H1 (cell line): Measurements from ENCODE around the gene PIP5K1C. TPM values are rescaled to one million over a fixed set of nuclear protein-coding genes. Genes with fewer than 3 reads are reported as not detected.

Experiments used
- CTCF ChIA-PET: fragments of 300-600 bp; sonication (Branson Sonifier 250); formaldehyde crosslinking; loops from one replicate; lab custom pipeline; 2021; ENCODE audit not compliant: partially characterized antibody; lab: Charles Lee
- POLR2A ChIA-PET: fragments of 300-600 bp; sonication (Branson Sonifier 250); formaldehyde crosslinking; loops from one replicate; lab custom pipeline; 2021; ENCODE audit warnings: inconsistent platforms; ENCODE audit not compliant: partially characterized antibody; lab: Charles Lee
- DNase-seq, 2 experiments: peaks; one replicate each; pipeline versions ENCODE4 v3.0.0 to v3.0.0-alpha.2; 2010 to 2022; ENCODE audit warnings: low spot score in 2 of 2, low read depth in 1 of 2, mixed read lengths in 1 of 2
- FAIRE-seq: peaks from 2 replicates; lab custom pipeline; 2011; peaks lifted over from hg19 to GRCh38; lab: Jason Lieb, UNC
- H2AFZ ChIP-seq: 2 replicates; pipeline ENCODE4 v1.8.1; 2012; ENCODE audit warnings: low read length, inconsistent platforms
- H2AK5ac ChIP-seq: 2 replicates; pipeline ENCODE4 v1.6.1; 2013; ENCODE audit warnings: low read depth, low read length
- H2BK120ac ChIP-seq: replicated peaks from 2 replicates; pipeline ENCODE3; 2013; ENCODE audit warnings: low read depth, low read length, inconsistent platforms
- H2BK12ac ChIP-seq: 2 replicates; pipeline ENCODE4 v1.6.1; 2013; ENCODE audit warnings: low read depth, low read length
- H2BK15ac ChIP-seq: 2 replicates; pipeline ENCODE4 v1.6.1; 2013; ENCODE audit warnings: low read length
- H2BK20ac ChIP-seq: 2 replicates; pipeline ENCODE4 v1.6.1; 2013; ENCODE audit warnings: low read length
- H2BK5ac ChIP-seq: 2 replicates; pipeline ENCODE4 v1.6.1; 2013; ENCODE audit warnings: low read depth, low read length
- H3K14ac ChIP-seq: 2 replicates; pipeline ENCODE4 v1.6.1; 2013; ENCODE audit warnings: inconsistent platforms; ENCODE audit not compliant: insufficient read length
- H3K18ac ChIP-seq: 2 replicates; pipeline ENCODE4 v1.6.1; 2013; ENCODE audit warnings: low read length; ENCODE audit errors: extremely low read depth
- H3K23ac ChIP-seq: 2 replicates; pipeline ENCODE4 v1.6.1; 2013; ENCODE audit warnings: inconsistent platforms; ENCODE audit not compliant: insufficient read length
- H3K23me2 ChIP-seq: 2 replicates; pipeline ENCODE4 v1.6.1; 2013; ENCODE audit warnings: low read depth, low read length
- H3K27ac ChIP-seq: 2 replicates; pipeline ENCODE4 v1.6.1; 2011; ENCODE audit warnings: low read depth, low read length, inconsistent platforms
- H3K27me3 ChIP-seq, 4 experiments: replicated peaks in 1 of 4; 1 replicate in 1 of 4; 2 replicates in 3 of 4; pipeline versions ENCODE4 v1.6.1 to v1.8.1; 2011 to 2013; ENCODE audit warnings: low read length in 3 of 4, mild to moderate bottlenecking in 3 of 4, inconsistent platforms in 2 of 4, mixed read lengths in 2 of 4, moderate library complexity in 1 of 4; ENCODE audit not compliant: control insufficient read depth in 3 of 4, insufficient read depth in 3 of 4; ENCODE audit errors: extremely low read depth in 1 of 4
- H3K36me3 ChIP-seq, 4 experiments: 2 replicates each; pipeline versions ENCODE4 v1.6.1 to v1.8.1; 2011 to 2013; ENCODE audit warnings: mild to moderate bottlenecking in 4 of 4, low read length in 3 of 4, moderate library complexity in 2 of 4, control low read depth in 1 of 4, inconsistent platforms in 1 of 4; ENCODE audit not compliant: insufficient read depth in 4 of 4, control insufficient read depth in 2 of 4
- H3K4ac ChIP-seq: replicated peaks from 2 replicates; pipeline ENCODE3; 2013; ENCODE audit warnings: low read length, low read depth, mixed read lengths, inconsistent platforms; ENCODE audit not compliant: insufficient read length
- H3K4me1 ChIP-seq, 4 experiments: replicated peaks in 1 of 4; 1 replicate in 1 of 4; 2 replicates in 3 of 4; pipeline versions ENCODE4 v1.6.1 to v1.8.1; 2011 to 2013; ENCODE audit warnings: low read length in 3 of 4, inconsistent platforms in 2 of 4, mixed read lengths in 1 of 4; ENCODE audit not compliant: insufficient read depth in 4 of 4, control insufficient read depth in 3 of 4
- H3K4me2 ChIP-seq, 2 experiments: 2 replicates each; pipeline versions ENCODE4 v1.6.1 to v1.8.1; 2011 to 2013; ENCODE audit warnings: low read depth in 2 of 2, low read length in 2 of 2, control low read depth in 1 of 2, inconsistent platforms in 1 of 2, mild to moderate bottlenecking in 1 of 2; ENCODE audit not compliant: insufficient read depth in 1 of 2
- H3K4me3 ChIP-seq, 4 experiments: fragments of 200-600, 300-600 bp in 1 of 4; sonication (generic), shearing (Covaris generic), sonication (Bioruptor Twin) in 1 of 4; 2 replicates each; pipeline versions ENCODE4 v1.5.1 to v1.8.1; 2011 to 2016; ENCODE audit warnings: low read length in 4 of 4, low read depth in 3 of 4, control low read depth in 2 of 4, inconsistent platforms in 2 of 4, mild to moderate bottlenecking in 2 of 4, mixed read lengths in 1 of 4, moderate library complexity in 1 of 4; ENCODE audit not compliant: insufficient read depth in 2 of 4; ENCODE audit errors: extremely low read depth in 1 of 4
- H3K56ac ChIP-seq: replicated peaks from 2 replicates; pipeline ENCODE3; 2013; ENCODE audit warnings: low read depth, mild to moderate bottlenecking, mixed read lengths, low read length, inconsistent platforms; ENCODE audit not compliant: insufficient read length
- H3K79me1 ChIP-seq: 2 replicates; pipeline ENCODE4 v1.6.1; 2013; ENCODE audit warnings: low read depth, low read length, control low read depth
- H3K79me2 ChIP-seq, 2 experiments: 2 replicates each; pipeline versions ENCODE4 v1.6.1 to v1.8.1; 2012 to 2013; ENCODE audit warnings: low read length in 2 of 2, mild to moderate bottlenecking in 2 of 2, inconsistent platforms in 1 of 2; ENCODE audit not compliant: insufficient read depth in 2 of 2, control insufficient read depth in 1 of 2
- H3K9ac ChIP-seq, 4 experiments: replicated peaks in 1 of 4; 1 replicate in 1 of 4; 2 replicates in 3 of 4; pipeline versions ENCODE4 v1.6.1 to v1.8.1; 2011 to 2013; ENCODE audit warnings: low read depth in 3 of 4, low read length in 3 of 4, control low read depth in 2 of 4, mild to moderate bottlenecking in 2 of 4, moderate library complexity in 2 of 4, inconsistent platforms in 1 of 4; ENCODE audit errors: extremely low read depth in 1 of 4
- H3K9me3 ChIP-seq, 2 experiments: 2 replicates each; pipeline versions ENCODE4 v1.6.1 to v1.8.1; 2012 to 2013; ENCODE audit warnings: mild to moderate bottlenecking in 2 of 2, moderate library complexity in 2 of 2, control low read depth in 1 of 2, inconsistent platforms in 1 of 2, low read depth in 1 of 2, low read length in 1 of 2, mixed read lengths in 1 of 2; ENCODE audit not compliant: insufficient read depth in 2 of 2
- H4K20me1 ChIP-seq, 2 experiments: replicated peaks in 1 of 2; 2 replicates each; pipeline versions ENCODE3 to v1.8.1; 2011 to 2013; ENCODE audit warnings: inconsistent platforms in 2 of 2, low read length in 2 of 2, mild to moderate bottlenecking in 1 of 2; ENCODE audit not compliant: insufficient read depth in 2 of 2, control insufficient read depth in 1 of 2
- H4K5ac ChIP-seq: 2 replicates; pipeline ENCODE4 v1.6.1; 2013; ENCODE audit warnings: low read length, low read depth, mixed read lengths, inconsistent platforms; ENCODE audit not compliant: insufficient read length
- H4K8ac ChIP-seq: 2 replicates; pipeline ENCODE4 v1.8.0; 2013; ENCODE audit warnings: mild to moderate bottlenecking, moderate library complexity, low read length, inconsistent platforms; ENCODE audit not compliant: insufficient read depth; ENCODE audit errors: extremely low read depth
- H4K91ac ChIP-seq: replicated peaks from 2 replicates; pipeline ENCODE3; 2013; ENCODE audit warnings: low read length, mixed read lengths, inconsistent platforms; ENCODE audit not compliant: insufficient read length
- ATF2 ChIP-seq: IDR thresholded peaks from 2 replicates; pipeline ENCODE4 v1.6.1; 2012; ENCODE audit warnings: low read length, inconsistent platforms
- WGBS, 2 experiments: shearing (Covaris generic) in 1 of 2; methylation state at CpG; one replicate each; pipeline versions ENCODE4 v1.1.6 to v1.1.7; 2013 to 2015; ENCODE audit warnings: low lambda C conversion rate in 2 of 2, mixed read lengths in 2 of 2, inconsistent platforms in 1 of 2, low coverage in 1 of 2, missing lambda C conversion rate in 1 of 2; ENCODE audit not compliant: insufficient replicate concordance in 2 of 2, insufficient coverage in 1 of 2, insufficient read length in 1 of 2; ENCODE audit errors: extremely low coverage in 1 of 2, missing lambda C conversion rate in 1 of 2; 5-methylcytosine and 5-hydroxymethylcytosine counted together
- polyA plus RNA-seq, 7 experiments: library from polyadenylated mRNA; depleted of rRNA in 3 of 7; stranded (reverse) in 5 of 7; unstranded in 2 of 7; fragments of >200 nt in 5 of 7; fragments of 200-250 nt in 2 of 7; gene quantifications; 1 replicate in 5 of 7; 2 replicates in 1 of 7; 4 replicates in 1 of 7; pipeline versions ENCODE4 v1.2.1 to v1.2.3, GENCODE V29; 2011 to 2013; ENCODE audit warnings: missing spikeins in 2 of 7, mixed read lengths in 2 of 7
- total RNA-seq: library from RNA; stranded (reverse); fragmentation: NEBNext Ultra II Directional; extraction: Animal tissue kit (Norgen Biotek cat#: 25700); gene quantifications from 2 replicates; pipeline ENCODE4 v1.2.1, GENCODE V29; 2021

The PIP5K1C gene
- total and polyA plus RNA-seq, 2 of the 8 experiments (the other 6 are each of a cell fraction or from before 2014, with no cell fraction given) = 10.6 to 32.9 TPM

GRCh38 chr19:3693025-3693925, 7.0 kb downstream of the PIP5K1C start:
- Histone ChIP-seq H3K36me3 (no peaks in the 10 kb centered on the region), H2AK5ac (no peak overlapping the region), H3K4me2 (no peak overlapping the region), H4K8ac (no peak overlapping the region), H3K27ac (no peak overlapping the region), H2AFZ (no peak overlapping the region), H2BK12ac (no peak overlapping the region), H3K4ac (no peak overlapping the region), H4K20me1 (peaks cover 12 to 42% of the 10 kb centered on the region in 2 experiments), H4K91ac (no peak overlapping the region), H3K14ac (no peak overlapping the region), H3K23me2 (no peaks in the 10 kb centered on the region), H3K18ac (no peak overlapping the region), H2BK5ac (no peak overlapping the region), H2BK120ac (no peak overlapping the region), H3K79me1 (peaks cover 24% of the 10 kb centered on the region), H3K79me2 (peaks cover 0 to 59% of the 10 kb centered on the region in 2 experiments; a peak in 3 of 4 replicates), H4K5ac (no peak overlapping the region), H3K9ac (no peak overlapping the region), H2BK20ac (no peak overlapping the region), H3K23ac (no peak overlapping the region), H3K56ac (no peak overlapping the region), H3K27me3 (no peaks in the 10 kb centered on the region), H3K9me3 (no peaks in the 10 kb centered on the region), H3K4me1 (peaks cover 0 to 4% (median 2%) of the 10 kb centered on the region in 4 experiments; a peak in 5 of 7 replicates), H3K4me3 (no peak overlapping the region), H2BK15ac (no peak overlapping the region)
- no peak for TF ChIP-seq ATF2
- DNase-seq (no peak), FAIRE-seq (no peak)
- WGBS, 2 experiments = 92% methylated on average over 30 of the region's 34 CpGs; no CpG with 5 or more reads in 1 of the 2 experiments
- ChIA-PET POLR2A (interaction anchor here (1.5 to 2.3 kb wide), 2 partner anchors 10 to 11 kb away, joined by 4 to 6 read pairs; no protein-coding TSS in a partner anchor), CTCF (interaction anchor here (0.5 to 8.8 kb wide), 24 partner anchors 9 to 1998 kb away, joined by 3 to 85 read pairs (median 4); partner anchors contain the start of gene TJP3)
